Stimulated activated CD4-positive, alpha-beta T cell treated with anti-CD3 and anti-CD28 coated beads, Interleukin-12 subunit alpha, Interleukin-12 subunit beta, amount 100 ng/mL, for 24 hours (primary cell): ENCODE results near the gene NEK2.
"Not testable (repeated sequence)": the region's sequence is repeated elsewhere in the genome, so short reads cannot be mapped to it uniquely, and the experiment has no call there.

Source experiments
- DNase-seq, 2 experiments: peaks; one replicate each; pipeline ENCODE4 v3.0.0-alpha.2; 2020; ENCODE audit warnings: low read depth in 2 of 2

Gene NEK2

DNA sequence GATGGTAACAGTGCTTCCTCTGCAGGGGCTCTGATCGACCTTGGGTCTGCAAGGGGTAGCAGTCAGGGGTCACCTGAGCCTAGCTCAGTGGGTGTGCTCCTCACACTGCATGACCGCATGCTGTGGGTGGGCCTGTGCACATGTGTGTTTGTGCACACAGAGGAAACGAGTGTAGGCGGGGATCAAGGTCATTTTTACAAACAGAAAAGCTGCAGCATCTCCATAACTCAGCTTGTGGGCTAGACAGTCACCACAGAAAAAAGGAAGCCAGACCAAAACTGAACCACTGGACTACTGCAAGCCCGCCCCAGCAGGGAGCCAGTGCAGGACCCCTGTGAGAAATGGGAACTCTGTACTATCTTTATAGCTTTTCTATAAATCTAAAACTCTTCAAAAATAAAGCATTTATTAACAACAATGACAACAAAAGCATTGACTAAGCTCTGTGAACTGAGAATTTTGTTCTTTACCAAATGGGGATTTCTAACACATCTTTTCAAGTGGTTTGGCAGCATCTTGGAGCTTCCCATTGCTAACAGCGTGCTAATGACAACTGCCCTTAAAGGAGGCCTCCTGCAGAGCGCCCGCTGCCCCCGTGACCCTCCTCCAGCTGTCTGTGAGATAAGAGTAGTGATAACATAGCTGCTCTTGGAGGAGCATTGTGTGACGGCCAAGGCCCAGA is 19.9 kb upstream of the NEK2 start:
- no peak for DNase-seq

DNA sequence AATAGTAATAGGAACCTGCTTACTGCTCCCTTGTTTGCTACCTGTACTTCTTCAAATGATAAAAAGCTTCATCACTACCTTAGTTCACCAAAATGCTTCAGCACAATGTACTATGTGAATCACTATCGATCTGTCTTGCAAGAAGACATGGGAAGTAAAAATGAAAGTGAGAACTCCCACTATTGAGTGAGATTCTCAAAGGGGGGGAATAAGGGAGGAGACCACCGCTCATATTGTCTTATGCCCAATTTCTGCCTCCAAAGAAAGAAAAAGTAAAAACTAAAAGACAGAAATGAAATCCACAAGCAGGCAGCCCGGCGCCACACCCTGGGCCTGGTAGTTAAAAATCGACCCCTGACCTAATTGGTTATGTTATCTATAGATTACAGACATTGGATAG is 18.5 kb upstream of the NEK2 start:
- DNase-seq: not testable (repeated sequence)

DNA sequence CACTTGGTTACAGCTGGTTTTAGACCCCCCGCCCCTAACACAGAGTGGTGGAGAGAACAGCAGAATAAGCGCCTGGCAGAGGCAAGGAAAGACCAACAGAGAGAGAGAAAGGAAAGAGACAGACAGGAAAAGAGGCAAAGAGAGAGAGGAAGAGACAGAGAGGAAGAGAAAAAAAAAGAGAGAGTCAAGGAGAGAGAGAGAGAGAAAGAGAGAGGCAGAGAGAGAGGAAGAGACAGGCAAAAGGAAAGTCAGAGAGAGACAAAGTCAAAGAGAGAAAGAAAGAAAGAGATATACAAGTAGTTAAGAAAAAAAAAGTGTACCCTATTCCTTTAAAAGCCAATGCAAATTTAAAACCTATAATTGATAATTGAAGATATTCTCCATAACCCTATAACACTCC is 13.0 kb upstream of the NEK2 start:
- DNase-seq: no peak

DNA sequence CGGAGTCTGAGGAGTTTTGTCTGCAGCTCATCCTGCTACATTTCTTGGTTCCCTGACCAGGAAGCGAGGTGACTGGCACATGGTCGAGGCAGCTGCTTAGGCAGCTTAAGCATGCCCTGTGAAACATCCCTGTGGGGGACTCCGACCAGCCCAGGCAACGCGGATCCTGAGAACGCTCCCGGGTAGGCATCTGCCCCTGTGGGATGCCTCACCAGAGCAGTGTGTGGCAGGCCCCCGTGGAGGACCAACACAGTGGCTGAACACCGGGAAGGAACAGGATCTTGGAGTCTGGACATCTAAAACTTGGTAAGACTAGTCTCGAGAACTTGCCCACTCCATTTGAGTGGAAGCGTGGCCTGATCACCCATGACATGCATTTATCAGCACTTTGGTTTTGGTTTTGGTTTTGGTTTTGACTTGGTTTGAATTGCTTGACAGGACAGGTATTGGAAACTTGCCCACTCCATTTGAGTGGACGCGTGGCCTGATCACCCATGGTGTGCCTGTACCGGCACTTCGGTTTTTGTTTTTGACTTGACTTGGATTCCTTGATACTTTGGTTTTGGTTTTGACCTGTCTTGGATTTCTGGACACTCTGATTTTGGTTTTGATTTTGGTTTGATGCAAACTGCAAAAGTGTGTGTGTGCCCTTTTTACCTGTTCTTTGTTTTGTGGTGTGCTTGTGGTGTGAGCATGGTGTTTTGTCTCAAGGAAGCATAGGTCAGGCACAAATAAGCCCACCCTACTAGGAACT is 12.2 kb upstream of the NEK2 start:
- no peak for DNase-seq

DNA sequence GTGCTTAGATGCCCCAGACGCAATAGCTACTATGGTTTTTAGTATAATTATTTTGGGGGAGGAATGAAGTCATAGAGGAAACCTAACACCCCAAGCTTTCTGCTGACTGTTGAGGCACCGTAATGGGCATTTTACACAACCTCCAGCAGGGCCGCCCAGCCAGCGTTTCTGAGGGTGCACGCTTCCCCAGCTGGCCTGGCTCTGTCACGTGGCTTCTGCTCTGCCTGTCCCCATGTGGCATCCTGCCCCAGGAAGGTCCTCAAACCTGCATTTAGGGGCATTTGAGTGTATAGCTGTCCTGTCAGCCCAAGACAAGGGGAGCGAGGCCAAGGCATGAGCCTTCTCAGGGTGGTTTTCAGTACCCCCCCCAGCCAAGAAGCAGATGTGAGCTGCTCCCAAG is 10.4 kb upstream of the NEK2 start:
- no peak for DNase-seq

DNA sequence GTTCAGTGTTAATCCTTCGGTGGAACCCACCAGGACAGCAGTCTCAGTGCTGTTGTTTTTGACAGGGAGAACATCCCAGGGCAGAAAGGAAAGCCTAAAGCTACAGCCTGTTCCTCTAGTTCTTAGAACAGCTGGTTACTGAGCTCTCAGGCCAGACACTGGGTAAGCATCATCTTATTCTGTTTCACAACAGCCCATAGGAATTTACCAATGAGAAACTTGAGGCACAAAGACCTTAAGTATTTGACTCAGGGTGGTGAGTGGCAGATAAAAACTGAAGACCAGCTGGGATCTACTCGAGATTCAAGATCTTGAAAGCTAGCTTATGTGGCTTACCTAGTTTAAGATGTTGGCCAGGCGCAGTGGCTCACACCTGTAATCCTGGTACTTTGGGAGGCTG is 9.4 kb upstream of the NEK2 start:
- DNase-seq: no peak

DNA sequence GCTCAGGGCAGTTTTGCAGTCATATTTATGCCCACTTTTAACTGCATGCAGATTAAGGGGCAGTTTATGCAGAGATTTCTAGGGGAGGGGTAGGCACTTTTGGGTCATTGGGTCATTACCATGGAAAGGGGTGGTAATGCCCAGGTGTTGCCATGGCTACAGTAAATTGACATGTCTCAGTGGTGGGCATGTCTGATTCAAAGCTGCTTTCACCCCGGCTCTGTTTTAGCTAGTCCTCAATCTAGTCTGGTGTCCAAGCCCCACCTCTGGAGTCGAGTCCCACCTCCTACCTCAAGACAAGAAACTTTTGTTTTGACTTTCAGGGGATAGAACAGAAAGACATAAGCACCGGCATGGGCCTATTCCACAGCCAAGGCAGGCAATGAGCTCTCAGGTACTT is 8.9 kb upstream of the NEK2 start:
- no peak for DNase-seq

DNA sequence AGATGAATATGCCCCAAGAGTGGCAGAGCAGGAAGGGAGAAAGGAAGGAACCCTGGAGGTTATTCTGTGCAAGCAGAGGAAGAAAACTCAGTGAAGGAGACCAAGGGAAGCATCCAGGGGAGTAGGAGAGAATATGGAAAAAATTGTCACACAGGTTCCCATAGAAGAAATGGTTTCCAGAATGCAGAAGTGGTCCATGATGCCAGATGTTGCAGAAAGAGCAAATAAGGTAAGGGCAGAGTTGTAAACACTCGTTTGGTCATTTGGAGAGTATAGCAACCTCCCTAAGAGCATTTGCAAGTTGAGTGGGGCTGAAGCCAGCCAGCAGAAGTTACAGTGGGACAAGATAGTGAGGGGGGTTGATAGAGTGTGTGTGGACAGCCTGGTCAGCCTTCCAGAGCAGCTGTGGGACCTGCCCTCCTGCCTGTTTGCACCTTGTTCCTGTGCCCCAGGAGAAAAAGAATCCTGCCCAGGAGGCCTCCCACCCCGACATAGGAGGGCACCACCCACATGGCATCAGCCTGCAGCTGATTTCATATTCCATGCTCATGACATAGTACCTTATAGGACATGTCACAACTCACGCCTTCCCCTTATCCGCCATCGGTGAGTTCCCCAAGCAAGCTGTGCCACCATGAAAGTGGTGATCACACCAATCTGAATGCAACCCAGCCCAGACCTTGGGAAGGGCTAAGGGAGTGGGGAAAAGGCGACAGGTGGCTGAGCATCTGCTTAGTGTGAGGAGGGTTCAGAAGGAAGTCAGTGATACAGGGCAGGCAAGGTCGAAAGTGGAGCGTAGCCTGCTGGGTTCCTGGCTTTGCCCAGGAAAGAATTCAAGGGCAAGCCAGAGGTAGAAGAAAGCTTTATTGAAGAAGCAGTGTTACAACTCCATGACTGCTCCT is 8.2 kb upstream of the NEK2 start:
- DNase-seq: no peak

- not testable (repeated sequence) for DNase-seq
Observed at GRCh38 chr1:211682186-211682585, 6.8 kb upstream of the NEK2 start.

DNA sequence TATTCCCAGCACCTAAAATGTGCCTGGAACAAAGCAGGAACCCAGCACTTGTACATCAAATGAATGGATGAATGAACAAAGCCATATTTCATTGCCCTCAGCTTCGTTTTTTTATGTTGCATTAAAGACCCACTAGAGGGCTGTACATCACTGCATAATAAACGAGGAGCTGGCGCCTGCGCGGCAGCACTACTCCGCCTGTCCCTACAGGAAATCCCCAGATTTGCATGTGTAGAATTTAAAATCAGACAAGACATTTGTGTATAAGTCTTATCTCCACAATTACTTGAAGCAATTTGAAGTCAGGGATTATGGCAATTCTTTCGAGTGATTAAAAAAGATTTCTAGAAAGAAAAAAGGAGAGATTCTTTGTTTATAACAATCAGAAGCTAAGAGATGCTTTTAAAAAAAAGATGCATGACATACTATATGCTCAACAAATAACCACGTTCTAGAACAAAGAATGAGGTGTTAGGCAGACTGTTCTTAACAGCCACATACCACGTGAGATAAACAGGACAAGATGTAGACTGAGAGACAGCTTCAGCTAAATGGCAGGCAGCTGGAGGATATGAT is 5.4 kb upstream of the NEK2 start:
- DNase-seq: peak; percentile 47 to 53

DNA sequence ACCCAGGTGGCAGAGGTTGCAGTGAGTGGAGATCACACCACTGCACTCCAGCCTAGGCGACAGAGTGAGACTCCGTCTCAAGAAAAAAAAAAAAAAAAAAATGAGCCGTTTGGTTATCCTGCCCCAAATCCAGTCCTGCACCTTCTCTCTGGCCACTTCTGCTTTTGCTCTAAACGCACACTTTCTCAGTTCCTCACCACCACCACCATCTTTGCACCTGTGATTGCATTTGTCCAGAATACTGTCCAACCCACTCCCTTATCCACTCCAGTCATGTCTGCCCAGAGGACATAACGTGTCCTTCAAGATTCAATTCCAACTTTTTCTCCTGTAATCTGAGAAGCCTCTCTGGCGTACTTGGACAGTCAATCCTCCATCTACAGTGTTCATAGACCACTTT is 2.2 kb upstream of the NEK2 start:
- no peak for DNase-seq

DNA sequence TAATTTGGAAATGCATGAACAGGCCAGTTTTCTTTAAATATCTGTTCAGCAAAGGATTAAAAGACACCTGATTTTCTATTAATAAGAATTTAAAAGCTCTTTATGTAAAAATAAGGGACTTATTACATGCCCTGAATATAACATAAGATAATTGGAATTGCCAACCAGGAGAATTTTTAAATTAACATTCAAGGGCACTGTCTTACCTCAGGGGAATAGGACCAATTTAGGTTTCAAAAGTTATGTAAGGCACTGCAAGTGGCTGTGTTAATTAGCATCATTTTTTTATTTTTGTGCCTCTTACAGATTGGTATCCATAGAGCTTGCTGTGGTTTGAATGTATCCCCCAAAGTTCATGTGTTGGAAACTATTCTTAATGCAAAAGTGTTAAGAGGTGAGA is 1.3 kb upstream of the NEK2 start:
- no peak for DNase-seq

DNA sequence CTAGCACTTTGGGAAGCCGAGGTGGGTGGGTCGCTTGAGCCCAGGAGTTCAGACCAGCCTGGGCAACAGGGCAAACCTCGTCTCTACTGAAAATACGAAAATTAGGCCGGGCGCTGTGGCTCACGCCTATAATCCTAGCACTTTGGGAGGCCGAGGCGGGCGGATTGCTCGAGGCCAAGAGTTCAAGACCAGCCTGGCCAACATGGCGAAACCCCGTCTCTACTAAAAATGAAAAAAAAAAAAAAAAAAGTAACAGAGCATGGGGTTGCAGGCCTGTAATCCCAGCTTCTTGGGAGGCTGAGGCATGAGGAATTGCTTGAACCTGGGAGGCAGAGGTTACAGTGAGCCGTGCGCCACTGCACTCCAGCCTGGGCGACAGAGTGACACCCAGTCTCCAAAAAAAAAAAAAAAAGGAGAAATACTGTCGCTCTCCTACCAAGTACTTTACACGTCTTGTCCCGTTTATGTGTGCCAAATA is 724 bp upstream of the NEK2 start:
- no peak for DNase-seq

- DNase-seq: no peak
Observed at GRCh38 chr1:211667065-211667617, 8.3 kb downstream of the NEK2 start.

DNA sequence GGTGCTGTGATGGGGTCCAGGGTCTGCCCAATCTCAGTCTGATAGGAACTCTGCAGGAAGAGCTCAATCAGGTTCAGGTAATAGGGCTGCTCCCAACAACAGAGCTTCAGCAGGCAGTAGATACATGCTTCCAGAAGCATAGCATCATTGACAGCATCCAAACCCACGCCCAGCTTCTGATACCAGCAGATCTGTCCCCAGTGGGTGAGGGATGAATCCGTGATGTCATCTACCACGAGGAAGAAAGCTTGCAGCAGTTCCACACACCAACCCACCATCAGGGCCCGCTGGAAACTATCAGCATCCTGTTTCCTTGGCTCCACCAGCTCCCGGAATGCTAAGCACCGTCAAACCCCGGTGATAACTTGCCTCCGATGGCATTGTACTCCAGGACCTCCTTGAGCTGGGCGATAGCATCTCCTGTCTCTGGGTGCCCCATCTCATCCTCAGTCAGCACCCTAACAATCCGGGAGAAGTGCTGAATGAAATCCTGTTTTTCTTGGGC is 14.7 kb downstream of the NEK2 start:
- DNase-seq: no peak

GRCh38 chr1:211656728-211657127 is 18.7 kb downstream of the NEK2 start:
- DNase-seq: no peak

- peak; percentile 59 to 82 for DNase-seq
Observed at GRCh38 chr1:211654838-211655787, 20.3 kb downstream of the NEK2 start.

DNA sequence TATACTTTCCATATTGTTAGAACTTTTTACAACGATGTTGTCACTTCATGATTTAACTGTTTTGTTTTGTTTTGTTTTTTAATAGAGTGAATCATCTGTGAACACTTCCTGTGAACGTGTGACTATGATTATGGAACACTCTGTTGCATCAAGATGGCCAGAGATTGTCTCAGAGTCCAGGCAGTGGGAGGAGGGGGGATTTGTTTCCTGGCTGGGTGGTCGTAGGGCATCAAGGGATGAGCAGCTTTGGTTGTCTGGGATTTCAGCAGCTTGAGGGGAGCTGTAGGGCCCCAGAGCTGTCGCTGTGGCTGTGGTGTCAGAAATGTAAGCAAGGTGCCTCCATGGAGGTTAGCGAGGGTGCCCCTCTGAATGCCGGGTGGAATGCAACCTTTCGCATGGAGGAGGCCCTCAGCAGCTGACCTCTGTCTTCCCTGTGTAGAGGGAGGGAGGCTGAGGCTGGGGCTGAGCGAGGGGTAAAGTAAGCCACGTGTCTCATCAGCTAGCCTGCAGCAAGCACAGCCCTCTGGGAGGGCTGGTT is 21.4 kb downstream of the NEK2 start:
- DNase-seq: no peak

DNA sequence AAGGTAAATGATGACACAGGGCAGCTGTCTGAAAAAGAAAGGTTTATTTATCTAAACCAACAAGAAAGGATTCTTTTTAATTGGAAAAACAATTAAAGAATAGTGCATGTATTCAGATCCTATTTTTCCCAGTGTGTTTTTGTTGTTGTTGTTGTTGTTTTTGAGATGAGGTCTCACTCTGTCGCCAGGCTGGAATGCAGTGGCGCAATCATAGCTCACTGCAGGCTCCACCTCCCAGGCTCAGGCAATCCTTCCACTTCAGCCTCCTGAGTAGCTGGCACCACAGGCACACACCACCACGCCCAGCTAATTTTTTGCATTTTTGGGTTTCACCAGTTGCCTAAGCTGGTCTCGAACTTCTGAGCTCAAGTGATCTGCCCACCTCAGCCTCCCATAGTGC is 22.1 kb downstream of the NEK2 start:
- DNase-seq: no peak

DNA sequence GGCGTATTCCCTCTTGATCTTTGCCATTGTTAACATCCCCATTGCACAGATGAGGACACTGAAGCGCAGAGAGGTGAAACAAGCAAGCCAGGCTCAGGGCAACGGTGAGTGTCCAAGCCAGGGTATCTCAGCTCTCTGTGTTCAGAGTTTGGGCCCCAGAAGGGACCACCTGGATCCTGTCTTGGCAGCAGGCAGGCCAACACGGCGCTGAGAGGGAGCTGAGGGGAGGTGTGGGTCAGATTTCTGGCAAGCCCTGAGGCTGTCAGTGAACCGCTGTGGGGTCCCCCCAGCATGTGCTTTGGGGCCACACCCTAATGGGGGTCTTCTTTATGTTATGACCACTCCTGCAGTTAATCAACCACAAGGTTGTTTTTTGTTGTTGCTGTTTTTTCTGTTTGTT is 23.1 kb downstream of the NEK2 start:
- no peak for DNase-seq
